Measurements from ENCODE around the gene LIPH.

DNA sequence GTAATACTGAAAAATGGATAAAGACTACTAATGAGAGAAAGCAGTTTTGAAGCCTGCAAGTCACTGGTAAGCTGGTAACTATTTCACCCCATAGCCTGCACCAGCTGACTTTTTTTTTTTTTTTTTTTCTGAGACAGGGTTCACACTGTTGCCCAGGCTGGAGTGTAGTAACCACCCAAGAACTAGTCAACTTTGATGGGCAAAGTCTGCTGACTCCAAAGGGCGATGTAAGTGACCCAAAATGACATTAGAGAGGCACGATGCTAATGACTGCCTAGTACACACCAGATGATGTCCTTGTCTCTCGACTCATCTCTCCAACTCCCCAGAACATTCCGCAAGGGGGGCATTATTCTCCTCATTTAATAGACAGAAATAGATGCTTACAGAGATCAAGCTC lies 40.7 kb downstream of the LIPH start:
- TF ChIP-seq, protein P1, sequence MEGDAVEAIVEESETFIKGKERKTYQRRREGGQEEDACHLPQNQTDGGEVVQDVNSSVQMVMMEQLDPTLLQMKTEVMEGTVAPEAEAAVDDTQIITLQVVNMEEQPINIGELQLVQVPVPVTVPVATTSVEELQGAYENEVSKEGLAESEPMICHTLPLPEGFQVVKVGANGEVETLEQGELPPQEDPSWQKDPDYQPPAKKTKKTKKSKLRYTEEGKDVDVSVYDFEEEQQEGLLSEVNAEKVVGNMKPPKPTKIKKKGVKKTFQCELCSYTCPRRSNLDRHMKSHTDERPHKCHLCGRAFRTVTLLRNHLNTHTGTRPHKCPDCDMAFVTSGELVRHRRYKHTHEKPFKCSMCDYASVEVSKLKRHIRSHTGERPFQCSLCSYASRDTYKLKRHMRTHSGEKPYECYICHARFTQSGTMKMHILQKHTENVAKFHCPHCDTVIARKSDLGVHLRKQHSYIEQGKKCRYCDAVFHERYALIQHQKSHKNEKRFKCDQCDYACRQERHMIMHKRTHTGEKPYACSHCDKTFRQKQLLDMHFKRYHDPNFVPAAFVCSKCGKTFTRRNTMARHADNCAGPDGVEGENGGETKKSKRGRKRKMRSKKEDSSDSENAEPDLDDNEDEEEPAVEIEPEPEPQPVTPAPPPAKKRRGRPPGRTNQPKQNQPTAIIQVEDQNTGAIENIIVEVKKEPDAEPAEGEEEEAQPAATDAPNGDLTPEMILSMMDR (IDR thresholded peaks at IDR 0.05): no peak
- TF ChIP-seq POLR2AphosphoS5 (IDR thresholded peaks at IDR 0.05) (no peak), POLR2A (IDR thresholded peaks at IDR 0.05) (no peak)

Measured in gastroesophageal sphincter (tissue), 3 donors.